ENCODE data around the gene KDM5B. TPM values are rescaled to one million over a fixed set of nuclear protein-coding genes. Genes with fewer than 3 reads are reported as not detected.

The KDM5B gene
- total and polyA plus RNA-seq, 9 of the 15 experiments (the other 6 are each of a cell fraction or from before 2014, with no cell fraction given), result 15.4 to 90.6 (median 57.1) TPM

GRCh38 chr1:202805886-202806844 lies 2.1 kb downstream of the KDM5B start (continued):
- TF ChIP-seq CCNT2 (IDR thresholded peaks at IDR 0.05; ENCODE audit: borderline replicate concordance, extremely low read depth, insufficient read length, low read depth, low read length), result no peak
- TF ChIP-seq BRF2 (IDR thresholded peaks at IDR 0.05; ENCODE audit: borderline replicate concordance, insufficient read depth, insufficient read length), result no peak
- TF ChIP-seq NR1H2 (CRISPR knock-in tag; IDR thresholded peaks at IDR 0.05), result 0 out of 2 replicates have a peak, but pooled peaks have one; percentile 86
- TF ChIP-seq HNRNPK (IDR thresholded peaks at IDR 0.05; ENCODE audit: low read depth, low read length, poor library complexity, severe bottlenecking), result no peak
- no peak for TF ChIP-seq XRCC4 (IDR thresholded peaks at IDR 0.05; ENCODE audit: extremely low read depth, insufficient read depth, insufficient read length)
- TF ChIP-seq, protein P1, sequence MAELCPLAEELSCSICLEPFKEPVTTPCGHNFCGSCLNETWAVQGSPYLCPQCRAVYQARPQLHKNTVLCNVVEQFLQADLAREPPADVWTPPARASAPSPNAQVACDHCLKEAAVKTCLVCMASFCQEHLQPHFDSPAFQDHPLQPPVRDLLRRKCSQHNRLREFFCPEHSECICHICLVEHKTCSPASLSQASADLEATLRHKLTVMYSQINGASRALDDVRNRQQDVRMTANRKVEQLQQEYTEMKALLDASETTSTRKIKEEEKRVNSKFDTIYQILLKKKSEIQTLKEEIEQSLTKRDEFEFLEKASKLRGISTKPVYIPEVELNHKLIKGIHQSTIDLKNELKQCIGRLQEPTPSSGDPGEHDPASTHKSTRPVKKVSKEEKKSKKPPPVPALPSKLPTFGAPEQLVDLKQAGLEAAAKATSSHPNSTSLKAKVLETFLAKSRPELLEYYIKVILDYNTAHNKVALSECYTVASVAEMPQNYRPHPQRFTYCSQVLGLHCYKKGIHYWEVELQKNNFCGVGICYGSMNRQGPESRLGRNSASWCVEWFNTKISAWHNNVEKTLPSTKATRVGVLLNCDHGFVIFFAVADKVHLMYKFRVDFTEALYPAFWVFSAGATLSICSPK (IDR thresholded peaks at IDR 0.05; ENCODE audit: borderline replicate concordance), result no peak
- TF ChIP-seq MYNN (IDR thresholded peaks at IDR 0.05), result no peak
- TF ChIP-seq MYNN (CRISPR knock-in tag; IDR thresholded peaks at IDR 0.05), result no peak
- TF ChIP-seq, protein P2, sequence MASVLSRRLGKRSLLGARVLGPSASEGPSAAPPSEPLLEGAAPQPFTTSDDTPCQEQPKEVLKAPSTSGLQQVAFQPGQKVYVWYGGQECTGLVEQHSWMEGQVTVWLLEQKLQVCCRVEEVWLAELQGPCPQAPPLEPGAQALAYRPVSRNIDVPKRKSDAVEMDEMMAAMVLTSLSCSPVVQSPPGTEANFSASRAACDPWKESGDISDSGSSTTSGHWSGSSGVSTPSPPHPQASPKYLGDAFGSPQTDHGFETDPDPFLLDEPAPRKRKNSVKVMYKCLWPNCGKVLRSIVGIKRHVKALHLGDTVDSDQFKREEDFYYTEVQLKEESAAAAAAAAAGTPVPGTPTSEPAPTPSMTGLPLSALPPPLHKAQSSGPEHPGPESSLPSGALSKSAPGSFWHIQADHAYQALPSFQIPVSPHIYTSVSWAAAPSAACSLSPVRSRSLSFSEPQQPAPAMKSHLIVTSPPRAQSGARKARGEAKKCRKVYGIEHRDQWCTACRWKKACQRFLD (CRISPR knock-in tag; IDR thresholded peaks at IDR 0.05), result peak; percentile 98
- TF ChIP-seq HMG20B (CRISPR knock-in tag; IDR thresholded peaks at IDR 0.05), result no peak; the same call in 1 of the 2 replicates
- peak; percentile 44; the same call in 1 of the 2 replicates for TF ChIP-seq TEAD4 (IDR thresholded peaks at IDR 0.05; ENCODE audit: low read length)
- no peak for TF ChIP-seq TEAD4 (CRISPR knock-in tag; IDR thresholded peaks at IDR 0.05; ENCODE audit: borderline replicate concordance)
- TF ChIP-seq ZKSCAN1 (IDR thresholded peaks at IDR 0.05; ENCODE audit: low read depth, low read length), result no peak
- TF ChIP-seq, protein P3, sequence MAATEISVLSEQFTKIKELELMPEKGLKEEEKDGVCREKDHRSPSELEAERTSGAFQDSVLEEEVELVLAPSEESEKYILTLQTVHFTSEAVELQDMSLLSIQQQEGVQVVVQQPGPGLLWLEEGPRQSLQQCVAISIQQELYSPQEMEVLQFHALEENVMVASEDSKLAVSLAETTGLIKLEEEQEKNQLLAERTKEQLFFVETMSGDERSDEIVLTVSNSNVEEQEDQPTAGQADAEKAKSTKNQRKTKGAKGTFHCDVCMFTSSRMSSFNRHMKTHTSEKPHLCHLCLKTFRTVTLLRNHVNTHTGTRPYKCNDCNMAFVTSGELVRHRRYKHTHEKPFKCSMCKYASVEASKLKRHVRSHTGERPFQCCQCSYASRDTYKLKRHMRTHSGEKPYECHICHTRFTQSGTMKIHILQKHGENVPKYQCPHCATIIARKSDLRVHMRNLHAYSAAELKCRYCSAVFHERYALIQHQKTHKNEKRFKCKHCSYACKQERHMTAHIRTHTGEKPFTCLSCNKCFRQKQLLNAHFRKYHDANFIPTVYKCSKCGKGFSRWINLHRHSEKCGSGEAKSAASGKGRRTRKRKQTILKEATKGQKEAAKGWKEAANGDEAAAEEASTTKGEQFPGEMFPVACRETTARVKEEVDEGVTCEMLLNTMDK (IDR thresholded peaks at IDR 0.05; ENCODE audit: borderline replicate concordance, insufficient read depth, low read depth, low read length, poor library complexity, severe bottlenecking), result no peak
- TF ChIP-seq PHF8 (IDR thresholded peaks at IDR 0.05; ENCODE audit: borderline replicate concordance, low read length), result no peak
- no peak for TF ChIP-seq SAFB2 (IDR thresholded peaks at IDR 0.05; ENCODE audit: borderline replicate concordance, low read depth, low read length, severe bottlenecking)
- TF ChIP-seq MTA3 (IDR thresholded peaks at IDR 0.05; ENCODE audit: borderline replicate concordance), result no peak
- no peak; the same call in 1 of the 2 replicates for TF ChIP-seq ZBTB1 (CRISPR knock-in tag; IDR thresholded peaks at IDR 0.05; ENCODE audit: borderline replicate concordance, low read depth)
- TF ChIP-seq NFATC3 (IDR thresholded peaks at IDR 0.05), result no peak

Data from K562 (cell line).